Karpas-422 (cell line): Measurements from ENCODE around the gene CPED1. TPM values are rescaled to one million over a fixed set of nuclear protein-coding genes. Genes with fewer than 3 reads are reported as not detected.
"Not testable (repeated sequence)": the region's sequence is repeated elsewhere in the genome, so short reads cannot be mapped to it uniquely, and the experiment has no call there.

Experiments used
- DNase-seq: peaks from one replicate; pipeline ENCODE4 v3.0.0-alpha.2; 2015
- H2AFZ ChIP-seq: fragments of 200-600 bp; sonication (generic); 2 replicates; pipeline ENCODE4 v1.6.1; 2014; ENCODE audit warnings: antibody characterized with exemption, low read length, mixed read lengths
- H3K27ac ChIP-seq: fragments of 200-600 bp; sonication (generic); 2 replicates; pipeline ENCODE4 v1.5.1; 2014; ENCODE audit warnings: mild to moderate bottlenecking, low read length, moderate library complexity
- H3K27me3 ChIP-seq: fragments of 200-600 bp; sonication (generic); 2 replicates; pipeline ENCODE4 v1.6.1; 2014; ENCODE audit warnings: low read length, mixed read lengths
- H3K36me3 ChIP-seq: fragments of 200-600 bp; sonication (generic); 2 replicates; pipeline ENCODE4 v1.6.1; 2014; ENCODE audit warnings: low read length, mixed read lengths; ENCODE audit not compliant: insufficient read depth
- H3K4me1 ChIP-seq: fragments of 200-600 bp; sonication (generic); 2 replicates; pipeline ENCODE4 v1.6.1; 2014; ENCODE audit warnings: mild to moderate bottlenecking, low read length, mixed read lengths
- H3K4me2 ChIP-seq: fragments of 200-600 bp; sonication (generic); 2 replicates; pipeline ENCODE4 v1.6.1; 2014; ENCODE audit warnings: low read length, low read depth, mild to moderate bottlenecking; ENCODE audit not compliant: poor library complexity, severe bottlenecking
- H3K4me3 ChIP-seq: fragments of 200-600 bp; sonication (generic); 2 replicates; pipeline ENCODE4 v1.5.1; 2014; ENCODE audit warnings: mild to moderate bottlenecking, antibody characterized with exemption, low read length, mixed read lengths
- H3K79me2 ChIP-seq: fragments of 200-600 bp; sonication (generic); 2 replicates; pipeline ENCODE4 v1.6.1; 2014; ENCODE audit warnings: mild to moderate bottlenecking, low read length, mixed read lengths
- H3K9ac ChIP-seq: fragments of 200-600 bp; sonication (generic); 2 replicates; pipeline ENCODE4 v1.6.0; 2014; ENCODE audit warnings: low read length
- H3K9me2 ChIP-seq: fragments of 200-600 bp; sonication (generic), shearing (Covaris generic); replicated peaks from 2 replicates; pipeline ENCODE4 v1.6.0; 2014; ENCODE audit warnings: mild to moderate bottlenecking, low read length, moderate library complexity; ENCODE audit not compliant: insufficient read depth
- H3K9me3 ChIP-seq: fragments of 300-700, 200-600 bp; sonication (generic); 2 replicates; pipeline ENCODE4 v1.6.1; 2014; ENCODE audit warnings: low read length, mixed read lengths
- H4K20me1 ChIP-seq: fragments of 200-600 bp; sonication (generic); 2 replicates; pipeline ENCODE4 v1.6.1; 2014; ENCODE audit warnings: mild to moderate bottlenecking, antibody characterized with exemption, low read length, low read depth; ENCODE audit not compliant: insufficient read depth
- total RNA-seq: library from RNA; depleted of rRNA; stranded (reverse); fragments of >200 nt; shearing (Covaris generic); gene quantifications from 2 replicates; pipeline ENCODE4 v1.2.3, GENCODE V29; 2014; ENCODE audit warnings: low replicate concordance

The CPED1 gene
- total RNA-seq, 1 experiment from 2014 or later = 0.04 TPM

- no peak overlapping the region for H2AFZ ChIP-seq
- no peak overlapping the region for H3K4me3 ChIP-seq
- no peaks in the 10 kb centered on the region for H3K27me3 ChIP-seq
- H3K27ac ChIP-seq = no peak overlapping the region
- H3K9me3 ChIP-seq = no peaks in the 10 kb centered on the region
- H3K79me2 ChIP-seq = no peaks in the 10 kb centered on the region
- no peak overlapping the region for H3K4me2 ChIP-seq
- no peaks in the 10 kb centered on the region for H4K20me1 ChIP-seq
- H3K36me3 ChIP-seq = no peaks in the 10 kb centered on the region
- H3K4me1 ChIP-seq = no peaks in the 10 kb centered on the region
- no peaks in the 10 kb centered on the region for H3K9me2 ChIP-seq
- H3K9ac ChIP-seq = no peak overlapping the region
- no peak for DNase-seq
These were observed 246.7 kb downstream of the CPED1 start for GRCh38 chr7:121235201-121235600.

GRCh38 chr7:121237601-121238000, 249.1 kb downstream of the CPED1 start:
- no peaks in the 10 kb centered on the region for H4K20me1 ChIP-seq
- H3K9me3 ChIP-seq = no peaks in the 10 kb centered on the region
- H3K36me3 ChIP-seq = no peaks in the 10 kb centered on the region
- no peaks in the 10 kb centered on the region for H3K27me3 ChIP-seq
- H3K27ac ChIP-seq = no peak overlapping the region
- no peak overlapping the region for H3K9ac ChIP-seq
- H2AFZ ChIP-seq = no peak overlapping the region
- no peak overlapping the region for H3K4me3 ChIP-seq
- no peak for DNase-seq
- H3K4me1 ChIP-seq = no peaks in the 10 kb centered on the region
- H3K9me2 ChIP-seq = no peaks in the 10 kb centered on the region
- H3K4me2 ChIP-seq = no peak overlapping the region
- H3K79me2 ChIP-seq = no peaks in the 10 kb centered on the region

- no peak overlapping the region for H3K4me2 ChIP-seq
- no peak overlapping the region for H3K27ac ChIP-seq
- H3K4me1 ChIP-seq = no peaks in the 10 kb centered on the region
- no peaks in the 10 kb centered on the region for H3K79me2 ChIP-seq
- H3K4me3 ChIP-seq = no peak overlapping the region
- DNase-seq = no peak
- H4K20me1 ChIP-seq = no peaks in the 10 kb centered on the region
- no peak overlapping the region for H3K9ac ChIP-seq
- H3K27me3 ChIP-seq = no peaks in the 10 kb centered on the region
- no peaks in the 10 kb centered on the region for H3K9me2 ChIP-seq
- H3K36me3 ChIP-seq = no peaks in the 10 kb centered on the region
- no peak overlapping the region for H2AFZ ChIP-seq
- no peaks in the 10 kb centered on the region for H3K9me3 ChIP-seq
These were observed 255.8 kb downstream of the CPED1 start for GRCh38 chr7:121244120-121244870.

- not testable (repeated sequence) for DNase-seq, H3K79me2 ChIP-seq, H3K4me1 ChIP-seq, H3K27me3 ChIP-seq, H3K27ac ChIP-seq, H2AFZ ChIP-seq, H3K36me3 ChIP-seq, H4K20me1 ChIP-seq, H3K9ac ChIP-seq, H3K9me2 ChIP-seq, H3K4me3 ChIP-seq, H3K4me2 ChIP-seq, H3K9me3 ChIP-seq
These were observed 262.9 kb downstream of the CPED1 start for GRCh38 chr7:121251367-121251766.

- not testable (repeated sequence) for H3K9ac ChIP-seq, H3K4me2 ChIP-seq, H3K27me3 ChIP-seq, H3K27ac ChIP-seq, DNase-seq, H3K9me3 ChIP-seq, H3K36me3 ChIP-seq, H3K4me3 ChIP-seq, H3K4me1 ChIP-seq, H4K20me1 ChIP-seq, H3K79me2 ChIP-seq, H2AFZ ChIP-seq, H3K9me2 ChIP-seq
These were observed 264.2 kb downstream of the CPED1 start for GRCh38 chr7:121252523-121253235.

GRCh38 chr7:121259826-121260225, 271.3 kb downstream of the CPED1 start:
- H3K4me3 ChIP-seq = no peak overlapping the region

GRCh38 chr7:121261207-121261884, 272.8 kb downstream of the CPED1 start:
- Histone ChIP-seq H3K4me2 (no peak overlapping the region), H3K27ac (no peak overlapping the region), H4K20me1 (no peaks in the 10 kb centered on the region), H3K4me1 (no peaks in the 10 kb centered on the region), H3K79me2 (no peaks in the 10 kb centered on the region), H3K4me3 (no peak overlapping the region), H3K9ac (no peak overlapping the region), H3K27me3 (no peaks in the 10 kb centered on the region), H3K9me2 (no peaks in the 10 kb centered on the region), H2AFZ (no peak overlapping the region), H3K36me3 (no peaks in the 10 kb centered on the region), H3K9me3 (no peaks in the 10 kb centered on the region)
- no peak for DNase-seq

More at GRCh38 chr7:121259826-121260225, 271.3 kb downstream of the CPED1 start:
- Histone ChIP-seq H3K9me2 (no peaks in the 10 kb centered on the region), H3K4me2 (no peak overlapping the region), H3K9me3 (no peaks in the 10 kb centered on the region), H3K36me3 (no peaks in the 10 kb centered on the region), H3K79me2 (no peaks in the 10 kb centered on the region), H3K27me3 (no peaks in the 10 kb centered on the region), H2AFZ (no peak overlapping the region), H3K4me1 (no peaks in the 10 kb centered on the region), H3K9ac (no peak overlapping the region), H3K27ac (no peak overlapping the region), H4K20me1 (no peaks in the 10 kb centered on the region)
- DNase-seq = no peak

GRCh38 chr7:121262221-121262620, 273.7 kb downstream of the CPED1 start:
- H2AFZ ChIP-seq = no peak overlapping the region
- H3K4me2 ChIP-seq = no peak overlapping the region
- DNase-seq = no peak

More at GRCh38 chr7:121262221-121262620, 273.7 kb downstream of the CPED1 start:
- no peaks in the 10 kb centered on the region for H3K9me3 ChIP-seq
- no peaks in the 10 kb centered on the region for H3K79me2 ChIP-seq
- no peak overlapping the region for H3K27ac ChIP-seq
- no peaks in the 10 kb centered on the region for H4K20me1 ChIP-seq
- no peaks in the 10 kb centered on the region for H3K9me2 ChIP-seq
- H3K27me3 ChIP-seq = no peaks in the 10 kb centered on the region
- H3K9ac ChIP-seq = no peak overlapping the region
- no peak overlapping the region for H3K4me3 ChIP-seq
- H3K36me3 ChIP-seq = no peaks in the 10 kb centered on the region
- no peaks in the 10 kb centered on the region for H3K4me1 ChIP-seq
